K562 (cell line): ENCODE measurements around the gene ZDHHC18. TPM values are rescaled to one million over a fixed set of nuclear protein-coding genes. Genes with fewer than 3 reads are reported as not detected.
A peak's percentile ranks its signal among the peaks of the same experiment; 100 is the strongest.

ENCODE experiments used
- BRF2 ChIP-seq: IDR thresholded peaks from 3 replicates; pipeline ENCODE4 v1.6.1; 2011; ENCODE audit warnings: borderline replicate concordance, mild to moderate bottlenecking; ENCODE audit not compliant: insufficient read length, insufficient read depth
- CEBPB ChIP-seq: fragments of 450-650 bp; IDR thresholded peaks from 2 replicates; pipeline ENCODE4 v1.6.1; 2016; ENCODE audit warnings: missing genetic modification characterization, missing compliant biosample characterization
- CHD1 ChIP-seq: fragments of 200-600 bp; sonication (generic); IDR thresholded peaks from one replicate; pipeline ENCODE4 v1.6.1; 2012; ENCODE audit warnings: mild to moderate bottlenecking, moderate library complexity, low read length, inconsistent platforms
- DNMT1 ChIP-seq: fragments of 450-650 bp; IDR thresholded peaks from 2 replicates; pipeline ENCODE4 v1.6.1; 2016; ENCODE audit warnings: antibody characterized with exemption, mild to moderate bottlenecking
- FOXK2 ChIP-seq, 2 experiments: fragments of 450-650 bp; IDR thresholded peaks in 1 of 2; conservative IDR thresholded peaks in 1 of 2; 2 replicates each; pipeline ENCODE4 v1.6.1; 2016; ENCODE audit warnings: low read depth in 2 of 2, mild to moderate bottlenecking in 1 of 2
- GTF2A2 ChIP-seq: IDR thresholded peaks from 2 replicates; pipeline ENCODE4 v1.6.1; 2016; ENCODE audit warnings: mild to moderate bottlenecking, missing genetic modification characterization, missing compliant biosample characterization
- KDM1A ChIP-seq, 2 experiments: fragments of 450-650 bp; IDR thresholded peaks; 2 replicates each; pipeline ENCODE4 v1.6.1; 2016; ENCODE audit warnings: mild to moderate bottlenecking in 2 of 2
- NFE2L1 ChIP-seq: fragments of 450-650 bp; IDR thresholded peaks from 2 replicates; pipeline ENCODE4 v1.6.1; 2016; ENCODE audit warnings: missing genetic modification characterization, low read depth, mild to moderate bottlenecking, missing compliant biosample characterization, moderate library complexity, borderline replicate concordance
- RAD51 ChIP-seq: fragments of 450-650 bp; IDR thresholded peaks from 2 replicates; pipeline ENCODE4 v1.7.1; 2016; ENCODE audit warnings: low read depth, mild to moderate bottlenecking, borderline replicate concordance
- TCF7L2 ChIP-seq: fragments of 150-350 bp; IDR thresholded peaks from 2 replicates; pipeline ENCODE4 v1.6.1; 2016; ENCODE audit warnings: low read depth, mild to moderate bottlenecking, low read length, moderate library complexity
- ZBTB43 ChIP-seq: sonication (generic); formaldehyde crosslinking; IDR thresholded peaks from 2 replicates; pipeline ENCODE4 v1.8.0; 2023; ENCODE audit warnings: mild to moderate bottlenecking, missing genetic modification reagents
- ZBTB9 ChIP-seq: fragments of 450-650 bp; formaldehyde crosslinking; IDR thresholded peaks from 2 replicates; pipeline ENCODE4 v1.4.0; 2020; ENCODE audit warnings: mild to moderate bottlenecking, moderate library complexity
- ZMIZ1 ChIP-seq, 2 experiments: fragments of 150-350 bp in 1 of 2; IDR thresholded peaks; 2 replicates each; pipeline ENCODE4 v1.6.1; 2012 to 2016; ENCODE audit warnings: low read depth in 2 of 2, low read length in 2 of 2, mild to moderate bottlenecking in 1 of 2, moderate library complexity in 1 of 2
- ZNF23 ChIP-seq: fragments of 250-450 bp; sonication (Bioruptor Pico); IDR thresholded peaks from 2 replicates; pipeline ENCODE4 v1.4.0; 2020; ENCODE audit warnings: mild to moderate bottlenecking
- ZNF431 ChIP-seq: sonication (generic); formaldehyde crosslinking; IDR thresholded peaks from 2 replicates; pipeline ENCODE4 v1.8.0; 2022; ENCODE audit warnings: mild to moderate bottlenecking, missing genetic modification reagents
- ZNF444 ChIP-seq: fragments of 250-450 bp; sonication (Bioruptor Pico); IDR thresholded peaks from 2 replicates; pipeline ENCODE4 v1.4.0; 2020; ENCODE audit warnings: mild to moderate bottlenecking, moderate library complexity
- ZNF639 ChIP-seq, 2 experiments: fragments of 200-800 bp in 1 of 2; sonication (Bioruptor generic) in 1 of 2; sonication (generic) in 1 of 2; formaldehyde crosslinking in 1 of 2; IDR thresholded peaks in 1 of 2; conservative IDR thresholded peaks in 1 of 2; 2 replicates each; pipeline versions ENCODE4 v1.5.0 to v1.6.1; 2016 to 2020; ENCODE audit warnings: missing compliant biosample characterization in 1 of 2, missing genetic modification characterization in 1 of 2, missing genetic modification reagents in 1 of 2
- polyA plus RNA-seq, 8 experiments: library from polyadenylated mRNA; depleted of rRNA in 4 of 8; stranded (reverse) in 5 of 8; unstranded in 3 of 8; fragments of >200 nt; fragmentation: Nextera tagmentation in 2 of 8; fragmentation: Illumina TruSeq in 1 of 8; extraction: Ambion mirVana in 2 of 8; extraction: Trizol in 1 of 8; gene quantifications; 2 replicates each; pipeline versions ENCODE4 v1.2.1 to v1.2.3, GENCODE V29; 2011 to 2014; ENCODE audit warnings: inconsistent platforms in 1 of 8, missing spikeins in 1 of 8
- total RNA-seq, 7 experiments: library from RNA; depleted of rRNA in 6 of 7; stranded (reverse); fragments of >200 nt in 6 of 7; fragmentation: Illumina TruSeq in 2 of 7; extraction: Trizol in 2 of 7; gene quantifications; 2 replicates each; pipeline versions ENCODE4 v1.2.1 to v1.2.3, GENCODE V29; 2011 to 2021; ENCODE audit warnings: low replicate concordance in 1 of 7

ZDHHC18 gene
- total and polyA plus RNA-seq, 9 of the 15 experiments (the other 6 are each of a cell fraction or from before 2014, with no cell fraction given), result 0.42 to 35.6 (median 15.8) TPM

GRCh38 chr1:26788836-26789611, 37.5 kb upstream of the ZDHHC18 start (continued):
- TF ChIP-seq ZBTB9 (CRISPR knock-in tag) (0 out of 2 replicates have a peak, but pooled peaks have one; percentile 26), ZNF431 (CRISPR knock-in tag) (no peak), KDM1A (IDR thresholded peaks at IDR 0.05) (0 out of 4 replicates have a peak, but pooled peaks of 1 of the 2 experiments have one; percentile 28), FOXK2 (conservative IDR thresholded peaks at IDR 0.05 in 1 of 2, IDR thresholded peaks at IDR 0.05 in 1 of 2; ENCODE audit: low read depth in 2 of 2) (peak; percentile 19 to 33; a peak in 1 of 4 replicates), ZBTB43 (CRISPR knock-in tag) (no peak), BRF2 (no peak), TCF7L2 (no peak), DNMT1 (no peak), GTF2A2 (no peak), ZNF23 (CRISPR knock-in tag) (no peak), CEBPB (tag) (peak; percentile 54; the same call in 1 of the 2 replicates), ZNF444 (CRISPR knock-in tag) (no peak), CHD1 (no peak), ZNF639 (CRISPR knock-in tag; conservative IDR thresholded peaks at IDR 0.05 in 1 of 2, IDR thresholded peaks at IDR 0.05 in 1 of 2) (no peak), NFE2L1 (no peak), ZMIZ1 (IDR thresholded peaks at IDR 0.05; ENCODE audit: low read depth in 2 of 2, low read length in 2 of 2) (peak in 1 of 2 experiments; percentile 16; a peak in 1 of 4 replicates), RAD51 (0 out of 2 replicates have a peak, but pooled peaks have one; percentile 8)
